ENCODE data around the gene CNTLN. TPM values are rescaled to one million over a fixed set of nuclear protein-coding genes. Genes with fewer than 3 reads are reported as not detected.
"Not testable (repeated sequence)": the region's sequence is repeated elsewhere in the genome, so short reads cannot be mapped to it uniquely, and the experiment has no call there.

The CNTLN gene
- total RNA-seq, 1 experiment from 2014 or later, result 11.3 TPM

DNA sequence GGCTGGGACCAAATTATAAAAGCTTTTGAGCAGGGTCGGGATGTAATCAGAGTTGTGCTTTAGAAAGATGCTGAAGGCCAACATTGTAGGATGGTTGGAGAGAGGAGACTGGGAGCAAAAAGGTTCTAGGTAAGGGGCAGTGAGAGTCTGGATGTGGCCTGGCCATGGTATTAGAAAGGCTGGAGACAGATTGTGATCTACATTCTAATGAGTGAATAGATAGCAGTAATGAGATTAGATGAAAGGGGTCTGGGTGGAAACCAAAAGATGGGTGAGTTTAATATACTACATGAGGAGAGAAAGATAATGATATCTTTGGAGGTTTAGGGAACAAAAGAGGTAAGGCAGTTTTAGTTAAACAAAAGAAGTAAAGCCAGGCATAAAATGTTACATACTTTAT, 355.3 kb downstream of the CNTLN start:
- DNase-seq (ENCODE audit: low read depth), result no peak

DNA sequence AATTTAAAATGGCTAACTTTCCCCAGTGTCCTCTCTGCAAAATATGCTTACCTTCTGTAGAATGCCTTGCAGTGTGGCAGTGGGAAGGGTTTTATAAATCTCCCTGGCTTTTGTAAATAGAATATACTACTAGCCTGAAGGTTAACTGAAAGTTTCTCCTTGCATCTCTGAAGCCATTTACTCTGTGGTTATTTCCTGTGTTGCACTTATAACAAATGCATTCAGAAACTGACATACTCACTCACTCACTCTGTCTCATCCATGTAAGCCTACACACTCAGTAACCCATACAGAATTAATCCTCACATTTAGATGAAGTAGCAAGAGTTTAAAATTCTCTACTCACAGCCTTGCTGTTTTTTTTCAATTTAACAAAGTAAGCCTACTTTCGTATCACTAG, 356.9 kb downstream of the CNTLN start:
- DNase-seq (ENCODE audit: low read depth), result no peak

DNA sequence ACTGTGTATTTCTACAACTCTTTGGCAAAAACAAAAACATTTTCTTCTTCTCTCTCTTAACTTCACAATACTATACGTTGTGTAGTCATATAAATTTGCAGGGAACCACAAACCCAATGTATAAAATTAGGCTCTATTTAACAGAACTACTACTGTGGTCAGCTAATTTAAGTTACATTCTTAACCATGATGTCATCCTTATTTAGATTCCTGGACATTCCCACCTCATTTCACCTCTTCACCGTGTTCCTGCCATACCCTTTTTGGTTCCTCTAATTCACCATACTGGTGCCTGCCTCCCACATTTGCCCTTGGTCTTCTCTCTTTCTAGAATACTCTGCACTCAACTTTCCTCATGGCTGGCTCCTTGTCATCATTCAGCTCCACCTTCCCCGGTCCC, 368.4 kb downstream of the CNTLN start:
- no peak for DNase-seq (ENCODE audit: low read depth)

DNA sequence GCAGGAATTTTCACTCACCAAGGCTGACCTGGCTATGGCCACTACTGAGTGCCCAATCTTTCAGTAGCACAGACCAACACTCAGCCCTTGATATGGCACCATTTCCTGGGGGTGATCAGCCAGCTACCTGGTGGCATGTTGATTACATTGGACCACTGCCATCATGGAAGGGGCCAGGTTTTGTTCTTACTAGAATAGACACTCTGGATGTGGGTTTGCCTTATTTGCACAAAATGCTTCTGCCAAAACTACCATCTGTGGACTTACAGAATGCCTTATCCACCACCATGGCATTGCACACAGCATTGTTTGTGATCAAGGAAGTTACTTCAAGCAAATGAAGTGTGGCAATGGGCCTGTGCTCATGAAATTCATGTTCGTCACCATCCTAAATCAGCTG, 374.3 kb downstream of the CNTLN start:
- DNase-seq (ENCODE audit: low read depth), result no peak

DNA sequence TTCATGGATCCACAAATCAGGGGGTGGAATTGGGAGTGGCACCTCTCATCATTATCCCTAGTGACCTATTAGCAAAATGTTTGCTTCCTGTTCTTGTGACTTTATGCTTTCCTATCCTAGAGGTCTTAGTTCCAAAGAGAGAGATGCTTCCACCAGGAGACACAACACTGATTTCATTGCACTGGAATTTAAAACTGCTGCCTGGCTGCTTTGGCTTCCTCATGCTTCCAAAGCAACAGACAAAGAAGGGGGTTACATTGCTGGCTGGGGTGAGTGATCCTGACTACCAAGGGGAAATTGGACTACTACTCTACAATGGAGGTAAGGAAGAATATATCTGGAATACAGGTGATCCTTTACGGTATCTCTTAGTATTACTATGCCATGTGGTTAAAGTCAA, 374.9 kb downstream of the CNTLN start:
- DNase-seq (ENCODE audit: low read depth), result no peak

DNA sequence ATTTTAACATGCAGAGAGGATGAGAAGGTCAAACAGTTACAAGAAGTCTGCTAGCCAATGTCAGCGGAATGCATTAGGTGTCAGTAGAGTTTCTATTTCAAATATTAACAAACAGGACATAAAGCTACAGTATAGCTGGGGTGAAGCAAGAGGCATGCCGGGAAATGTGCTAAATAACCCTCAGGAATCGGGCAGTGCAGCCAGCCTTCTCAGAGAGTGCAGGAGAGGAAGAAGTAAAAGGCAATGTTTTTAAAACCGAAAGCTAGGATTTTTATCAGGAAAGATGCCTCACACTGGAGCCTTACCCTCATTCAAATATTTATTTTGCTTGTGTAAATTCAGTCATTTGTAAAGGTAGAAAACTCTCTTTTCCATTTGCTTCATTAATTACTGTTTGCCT, 384.9 kb downstream of the CNTLN start:
- DNase-seq (ENCODE audit: low read depth), result no peak

DNA sequence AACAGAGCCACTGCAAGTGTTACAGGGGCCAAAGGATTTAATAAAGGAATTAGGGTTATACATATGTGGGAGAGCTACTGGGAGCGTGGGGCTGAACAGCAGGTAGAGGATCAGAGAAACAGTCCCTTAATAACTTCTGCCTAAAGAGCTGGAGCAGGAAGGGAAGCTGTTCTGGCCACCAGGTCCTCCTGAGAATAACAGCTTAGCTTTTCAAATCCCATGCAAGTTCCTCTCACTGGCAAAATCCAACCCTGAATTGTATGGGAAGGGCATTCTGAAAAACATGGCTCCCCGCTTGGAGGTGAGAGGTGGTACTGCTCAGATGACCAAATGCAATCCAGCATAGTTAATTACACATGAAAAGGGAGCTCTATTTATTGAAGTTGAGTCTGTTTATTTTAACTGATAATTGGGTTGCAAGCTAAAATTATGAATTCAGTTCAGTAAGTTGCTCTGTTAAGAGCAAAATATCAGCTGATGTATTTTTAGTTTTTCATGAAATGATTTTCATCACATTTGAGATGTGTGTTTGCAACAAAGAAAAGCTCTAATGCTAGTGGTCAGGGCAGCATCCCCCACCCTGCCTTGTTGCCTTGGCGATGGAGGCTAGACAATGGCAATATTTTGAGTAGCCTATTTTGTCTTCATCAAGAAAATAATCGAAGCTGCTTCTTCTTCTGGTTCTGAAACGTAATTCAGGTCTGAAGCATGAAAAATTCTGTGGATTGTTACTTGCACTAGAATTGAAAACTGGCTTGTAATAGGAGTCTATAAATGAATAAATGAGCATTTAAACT, 385.6 kb downstream of the CNTLN start:
- DNase-seq (ENCODE audit: low read depth), result no peak

DNA sequence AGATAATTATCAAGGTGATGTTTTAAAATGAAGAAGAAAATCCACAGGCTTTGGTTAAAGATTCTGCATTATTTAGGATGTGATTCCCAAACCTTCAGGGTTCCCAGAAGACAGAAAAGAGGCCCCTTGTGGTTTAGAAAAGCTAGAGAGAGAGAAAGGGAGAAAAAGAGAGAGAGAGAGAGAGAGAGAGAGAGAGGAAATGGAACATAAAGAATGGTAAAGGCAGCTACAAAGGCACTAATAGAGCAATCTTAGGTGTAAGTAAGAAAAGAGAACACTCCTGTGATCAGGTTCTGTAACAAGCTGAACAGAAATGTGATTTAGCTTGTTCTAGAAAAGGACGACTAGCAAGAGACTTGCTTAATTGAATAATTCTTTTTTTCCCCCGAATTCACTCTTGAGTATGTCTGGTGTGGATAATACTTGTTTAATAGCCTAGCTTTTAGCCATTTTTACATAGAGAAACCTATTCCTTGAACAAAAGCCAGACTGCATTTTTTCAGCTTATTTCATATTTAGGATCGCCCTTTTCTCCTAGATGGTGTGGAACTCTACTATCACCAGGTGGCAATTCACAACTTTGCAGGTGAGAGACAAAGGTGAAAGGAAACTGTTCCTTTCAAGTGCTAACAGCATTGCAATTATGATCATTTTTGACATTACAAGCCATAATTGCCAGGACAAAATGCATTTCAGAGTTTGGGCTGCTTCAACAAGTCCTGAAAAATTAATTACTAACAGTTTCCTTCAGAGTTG, 386.4 kb downstream of the CNTLN start:
- DNase-seq (ENCODE audit: low read depth), result no peak

DNA sequence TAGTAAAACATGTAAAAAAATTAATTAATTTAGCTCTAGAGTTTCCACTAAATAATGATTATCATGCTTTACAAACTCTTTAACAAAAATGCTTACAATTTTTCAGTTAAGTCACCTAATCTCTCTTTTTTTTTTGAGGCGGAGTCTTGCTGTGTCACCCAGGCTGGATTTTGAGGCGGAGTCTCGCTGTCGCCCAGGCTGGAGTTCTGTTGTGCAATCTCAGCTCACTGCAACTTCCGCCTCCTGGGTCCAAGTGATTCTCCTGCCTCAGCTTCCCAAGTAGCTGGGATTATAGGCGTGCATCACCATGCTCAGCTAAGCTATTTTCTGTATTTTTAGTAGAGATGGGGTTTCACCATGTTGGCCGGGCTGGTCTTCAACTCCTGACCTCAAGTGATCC, 391.9 kb downstream of the CNTLN start:
- not testable (repeated sequence) for DNase-seq (ENCODE audit: low read depth)

DNA sequence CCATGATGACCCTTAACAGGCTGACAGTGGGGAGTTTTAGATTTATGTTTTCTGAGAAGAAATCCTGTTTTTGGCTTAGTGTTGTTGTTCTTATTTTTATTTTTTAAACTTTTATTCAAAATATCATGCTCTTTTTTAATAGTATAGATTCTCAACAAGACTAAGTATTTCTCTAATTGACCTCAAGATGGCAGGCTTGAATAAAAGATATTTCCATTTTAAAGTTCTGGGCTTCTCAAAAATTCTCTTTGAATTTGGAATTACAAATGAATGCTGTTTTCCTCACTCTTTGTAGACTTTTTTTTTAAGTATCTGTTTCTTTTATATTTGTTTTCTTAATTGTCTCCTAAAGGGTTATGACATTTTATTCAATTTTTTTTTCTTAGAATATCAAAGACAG, 394.0 kb downstream of the CNTLN start:
- peak; percentile 38 for DNase-seq (ENCODE audit: low read depth)

DNA sequence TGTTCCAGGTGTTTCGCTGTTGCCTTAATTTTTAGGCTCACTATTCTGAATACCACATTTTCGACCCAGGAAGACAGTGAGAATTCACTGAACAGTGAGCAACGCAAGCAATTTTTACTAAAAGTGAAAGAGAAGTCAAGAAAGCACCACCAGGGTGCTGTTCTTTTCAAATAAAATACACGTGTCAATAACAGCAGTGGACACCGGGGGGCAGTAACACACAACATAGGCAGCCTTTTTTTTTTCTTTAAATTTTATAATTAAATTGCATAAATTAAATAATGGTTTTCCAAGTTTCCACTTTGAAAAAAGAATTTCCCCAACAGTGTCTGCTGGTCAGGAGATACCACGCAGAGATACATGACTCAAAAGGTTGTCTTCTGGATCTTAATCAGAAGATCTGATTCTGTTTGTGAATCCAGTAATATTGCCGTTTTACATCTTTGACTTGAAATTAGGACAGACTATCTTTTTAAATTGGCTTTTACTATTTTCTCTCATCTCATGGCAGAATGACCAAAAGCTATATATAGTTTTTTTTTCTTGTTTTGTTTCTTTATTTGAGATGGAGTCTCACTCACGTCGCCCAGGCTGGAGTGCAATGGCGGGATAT, 396.9 kb downstream of the CNTLN start:
- DNase-seq (ENCODE audit: low read depth), result peak; percentile 54

DNA sequence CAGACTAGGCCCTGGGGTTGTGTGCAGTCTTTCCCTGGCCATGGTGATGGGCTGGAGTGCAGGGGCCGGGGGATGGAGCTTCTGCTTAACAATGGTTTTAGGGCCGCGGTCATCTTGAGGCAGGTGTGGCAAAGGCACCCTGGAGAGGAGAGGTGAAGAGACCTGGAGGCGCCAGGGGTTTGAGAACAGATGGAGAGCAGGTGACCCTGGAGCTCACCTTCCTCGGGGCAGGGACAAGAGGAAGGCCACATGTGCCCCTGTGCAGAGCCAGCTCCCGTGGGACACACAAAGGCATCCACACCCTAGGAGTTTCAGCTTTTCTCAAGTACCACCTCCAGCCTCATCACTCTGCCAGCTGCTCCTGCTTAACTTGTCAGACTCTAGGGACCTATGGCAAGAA, 397.6 kb downstream of the CNTLN start:
- DNase-seq (ENCODE audit: low read depth), result no peak

DNA sequence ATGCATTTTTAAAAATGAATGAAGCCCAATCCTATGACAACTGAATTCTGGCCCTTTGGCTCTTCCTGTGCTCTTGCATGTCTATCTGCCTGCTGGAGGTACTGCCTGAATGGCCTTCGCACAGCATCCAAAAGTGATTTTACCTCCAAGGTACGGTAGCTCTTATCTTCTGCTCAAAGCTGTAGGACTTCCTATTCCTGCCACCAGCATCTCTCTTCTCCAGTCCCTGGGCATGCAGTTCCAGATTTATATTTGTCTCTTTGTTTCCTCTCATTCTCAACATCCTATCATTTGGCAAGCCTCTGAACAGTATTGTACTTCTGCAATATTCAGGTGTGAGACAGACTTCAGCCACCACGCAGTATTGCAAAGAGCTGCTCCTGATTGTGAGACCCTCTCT, 400.3 kb downstream of the CNTLN start:
- DNase-seq (ENCODE audit: low read depth), result no peak

DNA sequence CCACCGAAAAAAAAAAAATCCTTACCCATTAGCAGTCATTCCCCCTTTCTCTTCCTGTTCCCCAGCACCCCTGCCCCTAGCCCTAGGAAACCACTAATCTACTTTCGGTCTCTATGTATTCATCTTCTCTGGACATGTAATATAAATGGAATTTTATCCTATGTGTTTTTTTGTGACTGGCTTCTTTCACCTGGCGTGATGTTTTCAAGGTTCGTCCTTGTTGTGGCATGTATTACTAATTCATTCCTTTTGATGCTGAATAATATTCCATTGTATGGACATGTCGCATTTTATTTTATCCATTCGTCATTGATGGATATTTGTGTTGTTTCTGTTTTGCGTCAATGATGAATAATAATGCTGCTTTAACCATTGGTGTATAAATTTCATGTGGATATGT, 401.2 kb downstream of the CNTLN start:
- no peak for DNase-seq (ENCODE audit: low read depth)

DNA sequence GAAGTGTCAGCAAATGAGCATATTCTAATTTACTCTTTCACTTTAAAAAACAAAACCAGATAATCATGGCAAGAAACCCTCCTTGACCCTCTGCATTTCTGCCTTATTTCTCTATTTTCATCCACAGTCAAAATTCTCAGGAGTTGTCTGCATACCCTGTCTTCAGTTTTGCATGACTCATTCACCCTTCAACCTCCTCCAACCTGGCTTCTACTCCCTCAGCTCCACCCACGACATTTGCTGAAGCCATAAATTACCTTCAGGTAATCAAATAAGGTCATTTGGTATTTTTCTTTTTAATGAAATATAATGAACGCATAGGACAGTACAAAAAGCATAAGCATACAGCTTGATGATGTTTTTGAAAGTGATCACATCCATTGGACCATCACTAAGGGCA, 416.2 kb downstream of the CNTLN start:
- peak; percentile 30 for DNase-seq (ENCODE audit: low read depth)
